KOPT-K1 (cell line): ENCODE measurements around the gene ZFP64.
"Not testable (repeated sequence)": the region's sequence is repeated elsewhere in the genome, so short reads cannot be mapped to it uniquely, and the experiment has no call there.

Experiments used
- H3K27ac ChIP-seq: fragments of 200-600 bp; sonication (generic); 2 replicates; pipeline ENCODE4 v1.5.1; 2016; ENCODE audit warnings: antibody characterized with exemption, mild to moderate bottlenecking, low read depth, low read length; ENCODE audit not compliant: poor library complexity, severe bottlenecking
- H3K36me3 ChIP-seq: fragments of 200-600 bp; sonication (generic); 2 replicates; pipeline ENCODE4 v1.5.1; 2017; ENCODE audit warnings: antibody characterized with exemption, mild to moderate bottlenecking, low read length, moderate library complexity; ENCODE audit not compliant: insufficient read depth
- H3K9me3 ChIP-seq: fragments of 200-600 bp; sonication (generic); 2 replicates; pipeline ENCODE4 v1.5.1; 2017; ENCODE audit warnings: antibody characterized with exemption, low read length, mild to moderate bottlenecking; ENCODE audit not compliant: insufficient read depth, poor library complexity, severe bottlenecking

ZFP64 gene

GRCh38 chr20:52213995-52214394, 22.4 kb upstream of the ZFP64 start:
- Histone ChIP-seq H3K9me3 (peaks cover 30% of the 10 kb centered on the region), H3K36me3 (no peaks in the 10 kb centered on the region), H3K27ac (no peak overlapping the region)

DNA sequence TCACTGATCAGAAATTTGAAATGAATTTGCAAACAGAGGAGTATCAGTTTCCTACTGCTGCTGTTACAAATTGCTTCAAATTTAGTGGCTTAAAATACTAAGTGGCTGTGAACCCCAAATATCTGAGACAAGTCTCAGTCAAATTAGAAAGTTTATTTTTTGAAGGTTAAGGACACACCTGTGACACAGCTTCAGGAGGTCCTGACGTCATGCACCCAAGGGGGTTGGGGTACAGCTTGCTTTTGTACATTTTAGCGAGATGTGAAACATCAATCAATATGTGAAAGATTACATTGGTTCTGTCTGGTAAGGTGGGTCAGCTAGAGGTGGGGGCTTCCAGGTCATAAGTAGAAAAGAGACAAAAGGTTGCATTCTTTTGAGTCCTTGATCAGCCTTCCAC, 21.4 kb upstream of the ZFP64 start:
- Histone ChIP-seq H3K36me3 (no peaks in the 10 kb centered on the region), H3K9me3 (peaks cover 30% of the 10 kb centered on the region), H3K27ac (no peak overlapping the region)

DNA sequence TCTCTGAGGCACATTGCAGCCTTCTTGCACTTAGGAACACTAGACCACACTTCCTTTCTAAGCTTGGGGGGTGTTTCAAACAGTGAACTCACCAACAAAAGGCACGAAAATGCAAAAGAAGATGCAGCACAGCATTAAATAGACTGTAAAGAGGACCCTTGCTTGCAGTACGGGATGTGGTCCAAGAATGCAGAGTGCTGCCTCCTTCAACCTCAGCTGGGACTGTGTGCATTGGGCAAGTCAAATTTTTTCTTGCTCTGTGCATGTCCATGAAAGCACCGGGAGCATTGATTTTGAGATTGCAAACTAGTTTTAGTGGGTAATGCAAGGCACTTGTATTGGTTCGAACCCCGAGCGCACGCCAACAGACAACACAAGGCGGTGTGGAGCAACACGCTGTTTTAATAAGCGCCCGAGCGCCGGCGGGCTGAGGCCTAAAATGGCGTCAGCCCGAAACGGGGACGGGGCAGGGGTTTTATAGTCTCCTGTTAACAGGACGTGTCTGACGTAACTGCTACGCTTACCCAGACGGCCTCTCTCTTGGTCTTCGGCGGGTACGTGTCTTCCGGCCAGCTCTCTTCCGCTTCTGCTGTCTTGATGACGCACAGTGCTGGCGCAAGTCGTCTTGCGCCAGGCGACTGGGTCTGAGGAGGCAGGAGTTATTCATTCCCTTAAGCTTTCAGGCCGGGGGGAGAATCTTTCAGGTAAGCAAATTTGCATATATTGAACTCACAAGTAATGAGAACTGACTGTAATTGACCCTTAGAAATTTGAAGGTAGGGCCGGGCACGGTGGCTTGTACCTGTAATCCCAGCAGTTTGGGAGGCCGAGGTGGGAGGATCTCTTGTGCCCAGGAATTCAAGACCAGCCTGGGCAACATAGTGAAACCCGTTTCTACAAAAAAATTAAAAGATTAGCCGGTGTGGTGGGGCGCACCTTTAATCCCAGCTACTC, 18.7 kb upstream of the ZFP64 start:
- H3K9me3 ChIP-seq: peaks cover 30% of the 10 kb centered on the region

GRCh38 chr20:52209154-52209571, 17.6 kb upstream of the ZFP64 start:
- Histone ChIP-seq H3K9me3 (peaks cover 26% of the 10 kb centered on the region), H3K36me3 (no peaks in the 10 kb centered on the region), H3K27ac (no peak overlapping the region)

More for the DNA sequence above, 18.7 kb upstream of the ZFP64 start:
- Histone ChIP-seq H3K36me3 (no peaks in the 10 kb centered on the region), H3K27ac (no peak overlapping the region)

DNA sequence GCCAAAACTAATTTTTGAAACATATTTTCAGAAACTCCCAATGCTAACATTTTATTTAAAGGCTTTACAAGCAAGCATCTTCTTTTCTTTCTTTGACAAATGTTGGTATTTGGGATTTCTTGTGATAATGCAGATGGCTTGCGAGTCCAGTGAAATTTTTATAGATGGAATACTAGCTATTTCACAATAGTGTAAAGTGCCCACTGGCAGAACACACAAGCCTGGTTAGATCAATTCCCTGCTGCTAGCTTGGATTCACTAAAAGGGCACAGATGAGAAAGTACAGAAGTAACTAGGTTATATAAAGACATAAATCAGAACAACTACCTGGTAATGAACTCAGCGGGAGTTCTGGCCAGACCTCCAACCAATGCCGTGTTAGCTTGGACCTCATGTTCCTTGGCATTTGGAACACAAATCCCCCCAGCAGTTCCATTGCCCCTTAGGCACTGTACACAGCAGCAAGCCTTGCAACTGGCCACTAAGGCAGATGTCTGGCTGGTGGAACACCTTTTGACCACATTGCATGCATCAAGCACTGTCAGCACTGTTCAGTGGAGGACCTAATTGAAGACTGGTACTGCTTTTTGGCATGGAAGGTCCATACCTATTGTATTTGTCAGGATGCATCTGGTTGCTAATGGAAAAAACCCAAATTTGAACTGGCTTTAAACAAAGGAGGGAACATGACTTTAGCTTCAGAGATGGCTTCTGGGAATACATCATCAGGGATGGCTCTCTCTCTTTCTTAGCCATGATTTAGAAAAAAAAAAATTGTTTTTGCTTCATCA, 15.6 kb upstream of the ZFP64 start:
- H3K9me3 ChIP-seq: peaks cover 17% of the 10 kb centered on the region
- H3K36me3 ChIP-seq: no peaks in the 10 kb centered on the region
- H3K27ac ChIP-seq: no peak overlapping the region

- Histone ChIP-seq H3K9me3 (no peaks in the 10 kb centered on the region), H3K27ac (no peak overlapping the region), H3K36me3 (no peaks in the 10 kb centered on the region)
These were observed 12.6 kb upstream of the ZFP64 start for GRCh38 chr20:52204136-52204535.

DNA sequence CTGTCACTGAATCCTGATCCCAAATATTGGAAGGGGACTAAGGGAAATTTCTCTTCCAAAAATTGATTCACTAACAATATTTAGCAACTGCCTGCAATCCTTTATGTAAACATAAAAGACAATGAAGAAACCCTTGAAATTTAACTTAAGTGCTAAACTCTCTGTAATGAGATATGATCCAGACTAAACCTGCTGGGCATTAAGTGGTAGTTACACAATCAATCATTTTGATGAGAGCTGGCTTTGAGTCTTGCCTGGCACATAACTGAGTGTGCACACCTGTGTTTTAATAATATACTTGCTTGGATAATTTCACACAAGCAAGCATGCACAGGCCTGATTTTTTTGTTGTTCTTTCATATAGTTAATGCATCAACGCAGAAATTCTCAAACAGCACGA, 9.8 kb upstream of the ZFP64 start:
- Histone ChIP-seq H3K36me3 (no peaks in the 10 kb centered on the region), H3K27ac (no peak overlapping the region), H3K9me3 (no peaks in the 10 kb centered on the region)

- Histone ChIP-seq H3K36me3 (no peaks in the 10 kb centered on the region), H3K27ac (no peak overlapping the region), H3K9me3 (no peaks in the 10 kb centered on the region)
These were observed 9.3 kb upstream of the ZFP64 start for GRCh38 chr20:52200870-52201269.

DNA sequence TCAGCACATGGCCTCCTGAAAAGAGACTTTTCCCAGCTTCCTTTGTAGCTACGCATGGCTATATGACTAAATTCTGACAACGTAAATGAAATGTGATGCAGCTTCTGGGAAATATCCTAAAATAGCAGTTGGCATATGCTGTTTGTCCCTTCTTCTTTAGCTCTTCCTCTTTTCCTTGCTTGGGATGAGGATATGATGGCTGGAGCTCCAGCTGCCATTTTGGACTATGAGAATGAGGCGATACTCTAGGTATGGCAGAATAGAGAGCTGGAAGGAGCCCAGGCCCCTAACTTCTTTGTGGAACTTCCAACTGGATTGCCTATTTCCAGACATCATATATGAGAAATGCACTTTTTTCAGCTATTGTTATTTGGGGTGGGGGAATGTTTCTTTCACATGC, 5.3 kb upstream of the ZFP64 start:
- no peak overlapping the region for H3K27ac ChIP-seq
- H3K36me3 ChIP-seq: no peaks in the 10 kb centered on the region
- H3K9me3 ChIP-seq: no peaks in the 10 kb centered on the region

DNA sequence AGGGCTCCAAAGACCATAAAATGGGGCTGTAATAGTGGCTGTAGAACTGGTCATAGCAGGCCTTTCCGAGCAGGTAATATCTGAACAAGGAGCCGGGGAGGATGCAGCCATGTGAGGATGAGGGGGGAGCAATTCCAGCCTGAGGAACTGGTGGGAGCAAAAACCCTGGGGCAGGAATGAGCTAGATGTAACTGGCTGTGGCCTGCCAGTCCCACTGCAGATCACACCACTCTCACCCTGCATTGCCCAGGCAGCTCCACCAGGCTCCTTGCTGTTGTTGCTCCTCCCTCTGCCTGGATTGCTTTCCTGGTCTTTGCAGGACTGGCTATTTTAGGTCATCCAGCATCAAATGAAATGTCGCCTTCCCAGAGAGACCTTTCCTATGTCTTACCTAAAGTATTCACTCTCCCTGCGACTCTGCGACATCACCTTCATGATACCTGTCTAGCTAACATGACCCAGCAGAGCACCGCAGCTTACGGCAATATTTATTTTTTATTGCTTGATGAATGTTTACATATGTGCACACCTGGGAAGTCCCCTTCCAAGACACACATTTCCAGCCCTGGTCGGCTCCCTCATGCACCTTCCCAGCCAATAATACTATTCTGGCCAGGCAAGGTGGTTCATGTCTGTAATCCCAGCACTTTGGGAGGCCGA, 2.4 kb upstream of the ZFP64 start:
- Histone ChIP-seq H3K9me3 (no peaks in the 10 kb centered on the region), H3K36me3 (no peaks in the 10 kb centered on the region), H3K27ac (no peak overlapping the region)

DNA sequence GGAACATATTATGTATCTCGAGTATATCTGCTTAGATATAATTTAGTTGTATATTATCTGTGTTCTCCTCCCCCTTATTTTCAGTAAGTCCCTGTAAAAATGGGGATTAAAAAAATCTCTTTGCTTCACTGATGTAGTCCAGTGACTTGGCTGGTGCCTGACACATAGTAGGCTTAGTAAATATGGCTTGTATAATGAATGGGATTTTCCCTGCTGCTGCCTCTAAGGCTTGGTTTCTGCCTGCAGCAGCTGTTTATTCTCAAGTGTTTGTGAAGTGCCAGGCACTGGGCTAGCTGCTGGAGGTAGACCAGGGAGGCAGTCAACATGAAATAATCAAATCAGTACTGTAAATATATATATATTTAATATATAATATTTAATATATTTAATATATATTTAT, 1.6 kb upstream of the ZFP64 start:
- Histone ChIP-seq H3K36me3 (no peaks in the 10 kb centered on the region), H3K9me3 (no peaks in the 10 kb centered on the region), H3K27ac (no peak overlapping the region)

DNA sequence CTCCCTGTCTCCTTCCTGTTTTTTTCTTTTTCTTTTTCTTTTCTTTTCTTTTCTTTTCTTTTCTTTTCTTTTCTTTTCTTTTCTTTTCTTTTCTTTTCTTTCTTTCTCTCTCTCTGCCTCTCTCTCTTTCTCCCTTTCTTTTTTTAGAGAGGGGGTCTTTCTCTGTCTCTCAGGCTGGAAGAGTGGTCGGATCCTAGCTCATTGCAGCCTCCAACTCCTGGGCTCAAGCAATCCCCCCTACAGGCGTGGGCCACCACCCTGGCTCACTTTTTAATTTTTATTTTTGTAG, 1.1 kb upstream of the ZFP64 start:
- H3K9me3 ChIP-seq, H3K36me3 ChIP-seq: not testable (repeated sequence)
- peak overlapping the region; percentile 89 for H3K27ac ChIP-seq

- Histone ChIP-seq H3K36me3 (no peaks in the 10 kb centered on the region), H3K27ac (peak overlapping the region; percentile 89), H3K9me3 (no peaks in the 10 kb centered on the region)
These were observed 538 bp upstream of the ZFP64 start for GRCh38 chr20:52191916-52192718.

- Histone ChIP-seq H3K36me3 (peaks cover 14% of the 10 kb centered on the region), H3K27ac (peak overlapping the region; percentile 89), H3K9me3 (no peaks in the 10 kb centered on the region)
These were observed 995 bp downstream of the ZFP64 start for GRCh38 chr20:52190437-52191131.
